GM21381 (cell line): Measurements from ENCODE around the gene ACTMAP.
"Not testable (repeated sequence)": the region's sequence is repeated elsewhere in the genome, so short reads cannot be mapped to it uniquely, and the experiment has no call there.

Experiments
- ATAC-seq: cut with Tn5 transposase; IDR thresholded peaks from one replicate; pipeline ENCODE4 v1.9.1; 2021; ENCODE audit warnings: mild to moderate bottlenecking, moderate library complexity; ENCODE audit not compliant: unreplicated experiment

The ACTMAP gene

DNA sequence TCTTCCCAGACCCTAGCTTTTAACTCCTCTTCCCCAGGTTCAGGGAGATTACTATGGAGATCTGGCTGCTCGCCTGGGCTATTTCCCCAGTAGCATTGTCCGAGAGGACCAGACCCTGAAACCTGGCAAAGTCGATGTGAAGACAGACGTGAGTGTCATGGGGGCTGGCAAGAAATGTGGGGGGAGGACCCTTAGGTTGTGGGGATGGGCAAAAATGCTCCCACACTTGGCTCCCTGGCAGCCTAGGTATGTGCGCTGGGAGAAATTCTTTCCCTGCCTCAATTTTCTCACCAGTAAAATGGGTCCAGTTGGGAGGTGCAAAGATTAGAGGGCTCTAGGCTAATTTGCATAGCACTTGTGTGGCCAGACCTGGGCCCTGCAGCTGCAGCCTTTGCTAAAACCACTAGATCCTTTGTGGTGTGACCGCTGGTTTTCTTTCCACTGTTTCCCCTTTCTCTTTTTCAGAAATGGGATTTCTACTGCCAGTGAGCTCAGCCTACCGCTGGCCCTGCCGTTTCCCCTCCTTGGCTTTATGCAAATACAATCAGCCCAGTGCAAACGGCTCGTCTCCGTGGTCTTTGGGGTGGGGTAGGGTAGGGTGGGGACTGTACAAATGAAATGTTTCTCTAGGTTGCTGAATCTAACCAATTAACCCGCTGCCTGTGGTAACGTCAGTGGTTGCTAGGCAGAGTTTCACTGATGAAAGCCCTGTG lies 26.8 kb upstream of the ACTMAP start:
- ATAC-seq: peak; percentile 63

GRCh38 chr19:40776364-40776763 lies 26.1 kb upstream of the ACTMAP start:
- no peak for ATAC-seq

- ATAC-seq: no peak
Measured at GRCh38 chr19:40775632-40776022, 25.4 kb upstream of the ACTMAP start.

GRCh38 chr19:40774916-40775631 lies 24.8 kb upstream of the ACTMAP start, which contains the start of gene MIA:
Gene MIA, plus strand, starts transcription at chr19:40775521. Its CDS starts 22 bp downstream, at chr19:40775543.
- no peak for ATAC-seq

GRCh38 chr19:40771101-40771862 lies 21.0 kb upstream of the ACTMAP start:
- not testable (repeated sequence) for ATAC-seq

GRCh38 chr19:40768869-40769268 lies 18.6 kb upstream of the ACTMAP start:
- ATAC-seq: no peak

GRCh38 chr19:40766385-40766784 lies 16.1 kb upstream of the ACTMAP start:
- ATAC-seq: not testable (repeated sequence)

GRCh38 chr19:40763963-40764362 lies 13.7 kb upstream of the ACTMAP start:
- ATAC-seq: no peak

DNA sequence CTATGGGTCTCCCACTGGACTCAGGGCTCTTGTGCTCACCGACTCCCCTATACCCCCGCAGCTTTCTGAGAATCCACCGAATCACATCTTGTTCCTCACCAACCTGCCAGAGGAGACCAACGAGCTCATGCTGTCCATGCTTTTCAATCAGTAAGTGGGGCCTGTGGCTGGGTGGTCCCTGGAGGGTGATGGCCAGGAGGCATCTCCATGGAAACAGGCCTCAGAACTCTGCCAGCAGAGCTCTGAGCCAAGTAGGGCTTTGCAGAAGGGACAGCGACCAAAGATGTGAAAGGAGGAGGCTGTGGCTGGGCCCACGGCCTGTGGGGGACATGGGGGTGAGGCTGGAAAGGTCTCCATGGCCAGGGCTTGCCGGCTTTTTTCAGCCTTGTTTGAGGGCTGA lies 13.2 kb upstream of the ACTMAP start:
- ATAC-seq: no peak

DNA sequence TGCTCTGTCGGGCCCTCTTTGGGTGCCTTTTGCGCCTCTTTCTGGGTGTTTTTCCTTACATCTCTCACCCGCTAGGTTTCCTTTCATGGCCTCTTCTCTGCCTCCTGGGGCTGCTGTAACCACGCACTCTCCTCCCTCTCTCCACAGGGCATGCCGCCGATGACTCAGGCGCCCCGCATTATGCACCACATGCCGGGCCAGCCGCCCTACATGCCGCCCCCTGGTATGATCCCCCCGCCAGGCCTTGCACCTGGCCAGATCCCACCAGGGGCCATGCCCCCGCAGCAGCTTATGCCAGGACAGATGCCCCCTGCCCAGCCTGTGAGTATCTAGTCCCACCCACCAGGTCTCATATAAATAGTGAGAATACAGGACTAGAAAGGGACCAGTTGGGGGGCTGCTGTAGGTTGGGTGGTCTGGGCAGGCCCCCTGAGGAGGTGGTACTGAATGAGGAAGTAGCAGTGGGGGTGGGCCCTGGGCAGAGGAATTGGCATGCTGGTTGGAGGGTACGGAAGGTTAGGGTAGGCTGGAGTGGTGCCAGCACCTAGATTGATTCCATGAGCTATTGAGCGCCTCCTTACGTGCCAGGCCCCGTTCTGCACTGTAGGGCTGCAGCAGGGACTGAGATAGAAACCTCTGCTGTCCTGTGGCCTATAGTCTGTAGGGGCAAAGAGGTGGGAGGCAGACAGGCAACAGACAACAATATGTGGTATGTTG lies 12.6 kb upstream of the ACTMAP start:
- ATAC-seq: no peak

DNA sequence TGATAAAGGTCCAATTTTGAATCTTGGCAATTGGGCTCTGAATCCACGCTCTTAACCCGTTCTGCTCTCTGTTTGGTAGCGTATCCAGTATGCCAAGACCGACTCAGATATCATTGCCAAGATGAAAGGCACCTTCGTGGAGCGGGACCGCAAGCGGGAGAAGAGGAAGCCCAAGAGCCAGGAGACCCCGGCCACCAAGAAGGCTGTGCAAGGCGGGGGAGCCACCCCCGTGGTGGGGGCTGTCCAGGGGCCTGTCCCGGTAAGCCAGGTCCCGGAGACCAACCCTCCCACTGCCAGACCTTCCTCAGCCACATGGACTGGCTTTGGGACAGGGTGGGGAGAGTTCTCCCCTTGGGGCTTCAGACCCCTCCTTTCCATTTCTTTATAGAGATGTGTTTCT lies 9.1 kb upstream of the ACTMAP start:
- no peak for ATAC-seq

- no peak for ATAC-seq
Measured at GRCh38 chr19:40758491-40758890, 8.2 kb upstream of the ACTMAP start.

DNA sequence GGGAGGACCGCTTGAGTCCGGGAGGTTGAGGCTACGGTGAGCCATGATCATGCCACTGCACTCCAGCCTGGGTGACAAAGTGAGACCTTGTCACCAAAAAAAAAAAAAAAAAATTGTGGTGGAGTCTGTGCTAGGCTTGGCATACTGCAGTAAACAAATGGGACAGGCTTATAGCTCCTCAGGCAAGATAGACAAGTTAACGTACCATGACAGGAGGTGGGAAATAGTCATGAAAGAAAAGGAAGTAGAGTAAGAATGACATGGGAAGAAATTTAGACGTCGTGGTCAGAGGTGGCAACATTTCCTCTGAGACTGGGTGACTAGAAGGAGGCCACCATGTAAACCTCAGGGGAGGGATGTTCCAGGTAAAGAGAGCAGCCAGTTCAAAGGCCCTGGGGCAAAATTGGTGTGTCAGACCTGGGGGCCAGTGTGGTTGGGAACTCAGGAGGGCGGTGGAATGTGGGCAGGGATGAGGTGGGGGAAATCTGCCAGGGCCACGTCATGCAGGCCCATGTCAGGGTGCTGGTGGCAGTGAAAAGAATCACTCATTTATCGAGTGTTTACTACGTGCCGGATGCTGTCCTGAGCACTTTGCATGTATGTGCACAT lies 6.3 kb upstream of the ACTMAP start:
- no peak for ATAC-seq

GRCh38 chr19:40755791-40756190 lies 5.5 kb upstream of the ACTMAP start:
- no peak for ATAC-seq

- no peak for ATAC-seq
Measured at GRCh38 chr19:40755248-40755624, 5.0 kb upstream of the ACTMAP start.

- no peak for ATAC-seq
Measured at GRCh38 chr19:40754611-40755247, 4.5 kb upstream of the ACTMAP start.

DNA sequence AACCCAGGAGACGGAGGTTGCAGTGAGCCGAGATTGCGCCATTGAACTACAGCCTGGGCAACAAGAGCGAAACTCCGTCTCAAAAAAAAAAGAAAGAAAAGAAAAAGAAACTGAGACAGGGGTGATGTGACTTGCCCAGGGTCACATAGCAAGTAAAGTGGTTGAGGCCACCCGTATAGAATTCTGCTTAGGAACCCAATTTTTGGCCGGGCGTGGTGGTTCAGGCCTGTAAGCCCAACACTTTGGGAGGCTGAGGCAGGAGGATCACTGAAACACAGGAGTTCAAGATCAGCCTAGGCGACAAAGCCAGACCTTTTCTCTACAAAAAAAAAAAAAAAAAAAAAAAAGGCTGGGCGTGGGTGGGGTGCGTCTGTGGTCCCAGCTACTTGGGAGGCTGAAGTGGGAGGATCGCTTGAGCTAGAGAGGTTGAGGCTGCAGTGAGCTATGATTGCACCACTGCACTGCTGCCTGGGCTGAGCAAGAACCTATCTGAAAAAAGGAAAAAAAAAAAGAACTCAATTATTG lies 2.0 kb upstream of the ACTMAP start:
- ATAC-seq: no peak

GRCh38 chr19:40750874-40751537 lies 729 bp upstream of the ACTMAP start, which contains the start of gene SNRPA:
Gene SNRPA, plus strand, starts transcription at chr19:40751203. Its CDS starts 206 bp downstream, at chr19:40751409.
- peak; percentile 55 for ATAC-seq

DNA sequence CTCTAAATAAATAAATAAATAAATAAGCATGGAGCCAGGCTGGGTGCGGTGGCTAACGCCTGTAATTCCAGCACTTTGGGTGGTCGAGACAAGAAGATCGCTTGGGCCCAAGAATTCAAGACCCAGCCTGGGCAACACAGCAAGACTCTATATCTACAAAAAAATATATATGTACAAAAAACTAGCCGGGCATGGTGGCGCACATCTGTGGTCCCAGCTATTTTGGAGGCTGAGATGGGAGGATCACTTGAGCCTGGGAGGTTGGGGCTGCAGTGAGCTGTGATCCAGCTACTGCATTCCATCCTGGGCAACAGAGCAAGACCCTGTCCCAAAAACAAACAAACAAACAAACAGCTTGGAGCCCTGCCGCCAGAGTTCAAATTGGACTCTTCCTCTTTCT lies 2.7 kb downstream of the ACTMAP start:
- ATAC-seq: no peak
